IMR-90 (cell line): Measurements from ENCODE around the gene LRCH3. TPM values are rescaled to one million over a fixed set of nuclear protein-coding genes. Genes with fewer than 3 reads are reported as not detected.

Experiments used
- ATAC-seq: fragments of 200-7000 bp; cut with Tn5 transposase; 2 replicates; pipeline ENCODE4 v1.9.1; 2020; ENCODE audit warnings: low read depth, mild to moderate bottlenecking, moderate library complexity
- BruUV-seq: library from RNA; stranded (reverse); fragments of 400-500 nt; replicated peaks from 2 replicates; lab custom pipeline; 2021; lab: Mats Ljungman, UMichigan
- CTCF ChIA-PET: fragments of 300-600 bp; formaldehyde crosslinking; extraction: SDS; loops from one replicate; lab custom pipeline; 2021; ENCODE audit warnings: antibody characterized with exemption; lab: Yijun Ruan, JAX
- POLR2A ChIA-PET: fragments of 300-600 bp; sonication (Branson Sonifier 250); formaldehyde crosslinking; loops from one replicate; lab custom pipeline; 2022; ENCODE audit warnings: antibody characterized with exemption; ENCODE audit not compliant: unreplicated experiment; lab: Charles Lee
- DNase-seq: peaks from one replicate; pipeline ENCODE4 v3.0.0; 2013
- H2AFZ ChIP-seq: replicated peaks from 2 replicates; pipeline ENCODE3; 2013; ENCODE audit warnings: low read length, mild to moderate bottlenecking; ENCODE audit not compliant: poor library complexity
- H2AK5ac ChIP-seq: 2 replicates; pipeline ENCODE4 v1.6.1; 2013; ENCODE audit warnings: low read depth, low read length, inconsistent platforms
- H2AK9ac ChIP-seq: replicated peaks from 2 replicates; pipeline ENCODE3; 2013; ENCODE audit warnings: mild to moderate bottlenecking, low read depth, low read length, moderate library complexity; ENCODE audit not compliant: poor library complexity
- H2BK120ac ChIP-seq: 2 replicates; pipeline ENCODE4 v1.6.1; 2013; ENCODE audit warnings: low read depth, low read length, inconsistent platforms
- H2BK15ac ChIP-seq: 3 replicates; pipeline ENCODE4 v1.6.1; 2013; ENCODE audit warnings: low read depth, low read length, inconsistent platforms
- H2BK20ac ChIP-seq: 2 replicates; pipeline ENCODE4 v1.6.1; 2013; ENCODE audit warnings: low read depth, mild to moderate bottlenecking, inconsistent platforms, low read length, moderate library complexity
- H2BK5ac ChIP-seq: 2 replicates; pipeline ENCODE4 v1.6.1; 2013; ENCODE audit warnings: mild to moderate bottlenecking, low read depth, low read length, inconsistent platforms; ENCODE audit not compliant: poor library complexity, severe bottlenecking
- H3K14ac ChIP-seq: replicated peaks from 2 replicates; pipeline ENCODE4 v1.6.1; 2013; ENCODE audit warnings: low read depth, low read length, inconsistent platforms
- H3K18ac ChIP-seq: 2 replicates; pipeline ENCODE4 v1.6.1; 2013; ENCODE audit warnings: low read depth, low read length, control low read depth
- H3K23ac ChIP-seq: 2 replicates; pipeline ENCODE4 v1.6.1; 2013; ENCODE audit warnings: low read depth, low read length, inconsistent platforms
- H3K27ac ChIP-seq: 2 replicates; pipeline ENCODE4 v1.5.1; 2013; ENCODE audit warnings: mild to moderate bottlenecking, control low read depth, low read length; ENCODE audit not compliant: insufficient read depth
- H3K27me3 ChIP-seq: 2 replicates; pipeline ENCODE4 v1.6.1; 2013; ENCODE audit warnings: low read length; ENCODE audit not compliant: control insufficient read depth, insufficient read depth
- H3K36me3 ChIP-seq: 2 replicates; pipeline ENCODE4 v1.6.1; 2013; ENCODE audit warnings: low read length, mixed read lengths; ENCODE audit not compliant: control insufficient read depth, insufficient read depth
- H3K4ac ChIP-seq: 2 replicates; pipeline ENCODE4 v1.6.1; 2013; ENCODE audit warnings: low read depth, low read length, inconsistent platforms
- H3K4me1 ChIP-seq: 2 replicates; pipeline ENCODE4 v1.6.1; 2013; ENCODE audit warnings: low read length, mixed read lengths; ENCODE audit not compliant: control insufficient read depth, insufficient read depth
- H3K4me2 ChIP-seq: 2 replicates; pipeline ENCODE4 v1.6.1; 2013; ENCODE audit warnings: low read depth, mild to moderate bottlenecking, control low read depth, low read length, moderate library complexity
- H3K4me3 ChIP-seq: 2 replicates; pipeline ENCODE4 v1.5.1; 2013; ENCODE audit warnings: low read depth, mild to moderate bottlenecking, control low read depth, low read length, moderate library complexity; ENCODE audit not compliant: insufficient read depth
- H3K56ac ChIP-seq: 2 replicates; pipeline ENCODE4 v1.6.1; 2013; ENCODE audit warnings: low read length, inconsistent platforms; ENCODE audit not compliant: insufficient read depth; ENCODE audit errors: extremely low read depth
- H3K79me1 ChIP-seq, 2 experiments: 2 replicates each; pipeline ENCODE4 v1.6.1; 2013; ENCODE audit warnings: low read length in 2 of 2, inconsistent platforms in 1 of 2, low read depth in 1 of 2
- H3K9ac ChIP-seq: 2 replicates; pipeline ENCODE4 v1.6.1; 2013; ENCODE audit warnings: low read depth, low read length, control low read depth
- H3K9me1 ChIP-seq: 2 replicates; pipeline ENCODE4 v1.6.1; 2013; ENCODE audit warnings: low read length, inconsistent platforms; ENCODE audit not compliant: insufficient read depth
- H3K9me3 ChIP-seq: 2 replicates; pipeline ENCODE4 v1.6.1; 2013; ENCODE audit warnings: low read length; ENCODE audit not compliant: control insufficient read depth, insufficient read depth
- H4K20me1 ChIP-seq: 2 replicates; pipeline ENCODE4 v1.6.1; 2013; ENCODE audit warnings: low read length, inconsistent platforms; ENCODE audit not compliant: insufficient read depth
- H4K5ac ChIP-seq: 2 replicates; pipeline ENCODE4 v1.6.1; 2013; ENCODE audit warnings: mild to moderate bottlenecking, low read depth, low read length, control low read depth
- H4K8ac ChIP-seq, 2 experiments: 2 replicates each; pipeline ENCODE4 v1.6.1; 2013; ENCODE audit warnings: low read depth in 2 of 2, low read length in 2 of 2, control low read depth in 1 of 2, inconsistent platforms in 1 of 2
- H4K91ac ChIP-seq: 2 replicates; pipeline ENCODE4 v1.6.1; 2013; ENCODE audit warnings: low read depth, low read length, inconsistent platforms; ENCODE audit not compliant: insufficient read depth
- BHLHE40 ChIP-seq: fragments of 150-350 bp; IDR thresholded peaks from 2 replicates; pipeline ENCODE4 v1.6.1; 2016; ENCODE audit warnings: mild to moderate bottlenecking, low read depth, low read length
- CEBPB ChIP-seq: IDR thresholded peaks from 2 replicates; pipeline ENCODE4 v1.6.1; 2012; ENCODE audit warnings: low read depth, low read length, improper control_type of control experiment
- CHD1 ChIP-seq: IDR thresholded peaks from 2 replicates; pipeline ENCODE4 v1.6.1; 2012; ENCODE audit warnings: low read depth, low read length, improper control_type of control experiment
- FOS ChIP-seq: fragments of 150-350 bp; IDR thresholded peaks from 2 replicates; pipeline ENCODE4 v1.6.1; 2016; ENCODE audit warnings: low read depth, low read length
- MAFK ChIP-seq: IDR thresholded peaks from 2 replicates; pipeline ENCODE4 v1.6.1; 2012; ENCODE audit warnings: low read depth, low read length, improper control_type of control experiment
- MXI1 ChIP-seq: IDR thresholded peaks from 2 replicates; pipeline ENCODE4 v1.6.1; 2012; ENCODE audit warnings: low read depth, mild to moderate bottlenecking, low read length, moderate library complexity, borderline replicate concordance
- NFE2L2 ChIP-seq: fragments of 150-350 bp; IDR thresholded peaks from 2 replicates; pipeline ENCODE4 v1.6.1; 2016; ENCODE audit warnings: low read depth, mild to moderate bottlenecking, low read length
- POLR2A ChIP-seq: IDR thresholded peaks from 2 replicates; pipeline ENCODE4 v1.6.1; 2012; ENCODE audit warnings: mild to moderate bottlenecking, low read depth, low read length
- RAD21 ChIP-seq: IDR thresholded peaks from 2 replicates; pipeline ENCODE4 v1.6.1; 2012; ENCODE audit warnings: low read length, improper control_type of control experiment
- RCOR1 ChIP-seq: IDR thresholded peaks from 2 replicates; pipeline ENCODE4 v1.6.1; 2012; ENCODE audit warnings: mild to moderate bottlenecking, low read length, improper control_type of control experiment; ENCODE audit not compliant: insufficient replicate concordance
- RFX5 ChIP-seq: IDR thresholded peaks from 2 replicates; pipeline ENCODE4 v1.8.0; 2012; ENCODE audit warnings: low read depth, mild to moderate bottlenecking, low read length, moderate library complexity
- SMC3 ChIP-seq: fragments of 150-350 bp; IDR thresholded peaks from 2 replicates; pipeline ENCODE4 v1.6.1; 2016; ENCODE audit warnings: low read depth, mild to moderate bottlenecking, antibody characterized with exemption, low read length, moderate library complexity
- WGBS, 2 experiments: methylation state at CpG; one replicate each; pipeline versions ENCODE4 v1.1.5 to v1.1.7; 2013; ENCODE audit warnings: missing lambda C conversion rate in 2 of 2; ENCODE audit not compliant: insufficient read length in 1 of 2; ENCODE audit errors: extremely low coverage in 2 of 2; 5-methylcytosine and 5-hydroxymethylcytosine counted together
- dilution Hi-C: fragments of 300-500 bp; cut with HindIII; formaldehyde crosslinking; loops from one replicate; pipeline ENCODE4 v1.14.3; 2018; ENCODE audit warnings: low sequenced_read_pairs; ENCODE audit not compliant: unreplicated experiment
- in situ Hi-C: fragments of 300-500 bp; cut with MboI; formaldehyde crosslinking; loops from 3 replicates; pipeline ENCODE4 v1.14.3; 2019; ENCODE audit warnings: low sequenced_read_pairs, inconsistent platforms, mixed read lengths
- intact Hi-C: fragments of 100-400 bp; cut with micrococcal nuclease; formaldehyde crosslinking; loops from 2 replicates; pipeline ENCODE4 v1.10.0; 2022
- polyA plus RNA-seq, 3 experiments: library from polyadenylated mRNA; depleted of rRNA; stranded (reverse); fragments of >200 nt; gene quantifications; 2 replicates each; pipeline ENCODE4 v1.2.3, GENCODE V29; 2012; ENCODE audit warnings: low replicate concordance in 1 of 3
- total RNA-seq: library from RNA; depleted of rRNA; stranded (reverse); fragments of >200 nt; gene quantifications from 2 replicates; pipeline ENCODE4 v1.2.3, GENCODE V29; 2012
- TF ChIP-seq, protein P1 (sequence below): conservative IDR thresholded peaks from 2 replicates; pipeline ENCODE4 v1.5.1; 2012; ENCODE audit warnings: mild to moderate bottlenecking, low read depth, low read length, improper control_type of control experiment
- TF ChIP-seq, protein P2 (sequence below): fragments of 150-350 bp; IDR thresholded peaks from 2 replicates; pipeline ENCODE4 v1.6.1; 2016; ENCODE audit warnings: low read depth, mild to moderate bottlenecking, low read length, moderate library complexity, borderline replicate concordance
- TF ChIP-seq, protein P3 (sequence below): fragments of 150-350 bp; IDR thresholded peaks from 2 replicates; pipeline ENCODE4 v1.6.1; 2017; ENCODE audit warnings: mild to moderate bottlenecking, antibody characterized with exemption, low read length, low read depth

The LRCH3 gene
- total and polyA plus RNA-seq, 2 of the 4 experiments (the other 2 are of a cell fraction): 28.5 to 40.5 TPM

DNA sequence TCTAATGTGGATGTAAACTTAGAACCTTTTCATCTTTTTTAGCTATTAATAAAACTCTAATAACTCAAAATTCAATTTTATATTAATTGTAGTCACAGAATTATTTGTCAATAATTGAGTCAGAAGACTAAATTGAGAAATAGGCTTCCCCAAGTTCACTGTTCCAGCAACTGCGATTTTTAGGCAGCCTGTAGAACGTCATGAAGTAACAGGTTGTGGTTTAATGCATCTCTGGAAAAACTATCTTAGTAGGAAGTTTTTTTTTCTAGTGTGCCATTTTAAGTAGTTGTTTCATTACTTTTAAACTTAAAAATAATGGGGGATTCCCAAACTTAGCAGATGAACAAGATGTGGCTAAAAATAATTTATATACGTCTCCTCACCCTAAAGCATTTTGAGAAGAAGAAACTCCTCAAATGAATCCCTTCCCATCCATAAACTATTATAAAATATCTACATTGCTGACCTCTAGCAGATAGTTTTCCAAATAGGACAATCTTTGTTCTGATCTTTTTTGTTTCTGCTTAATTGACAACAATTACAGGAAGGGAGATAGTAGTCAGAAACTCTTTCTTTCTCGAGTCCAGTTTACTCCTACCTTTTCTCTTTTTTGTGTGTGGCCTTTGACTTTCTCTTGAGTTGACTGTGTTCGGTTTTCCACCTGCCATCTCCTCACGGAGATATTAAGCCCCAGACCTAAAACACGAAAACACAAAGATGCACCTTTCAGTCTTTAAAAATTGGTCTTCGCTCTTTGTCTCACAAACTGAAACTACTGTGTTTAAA, 43.1 kb downstream of the LRCH3 start:
- H3K9me1 ChIP-seq: no peaks in the 10 kb centered on the region; the same call in 1 of the 2 replicates
- WGBS, 2 experiments: no CpG with 5 or more reads among the region's 8 CpGs
- H2AFZ ChIP-seq: no peak overlapping the region
- no peak overlapping the region for H2BK5ac ChIP-seq
- H4K8ac ChIP-seq: no peak overlapping the region
- no peaks in the 10 kb centered on the region for H3K27me3 ChIP-seq
- ChIA-PET POLR2A (no interaction called here), CTCF (no interaction called here)
- H3K27ac ChIP-seq: no peak overlapping the region
- H3K14ac ChIP-seq: no peak overlapping the region
- no peak overlapping the region for H3K9ac ChIP-seq
- BruUV-seq: no TSS peak
- TF ChIP-seq FOS: no peak
- no peak for TF ChIP-seq SMC3
- TF ChIP-seq RCOR1: no peak
- TF ChIP-seq, protein P1, sequence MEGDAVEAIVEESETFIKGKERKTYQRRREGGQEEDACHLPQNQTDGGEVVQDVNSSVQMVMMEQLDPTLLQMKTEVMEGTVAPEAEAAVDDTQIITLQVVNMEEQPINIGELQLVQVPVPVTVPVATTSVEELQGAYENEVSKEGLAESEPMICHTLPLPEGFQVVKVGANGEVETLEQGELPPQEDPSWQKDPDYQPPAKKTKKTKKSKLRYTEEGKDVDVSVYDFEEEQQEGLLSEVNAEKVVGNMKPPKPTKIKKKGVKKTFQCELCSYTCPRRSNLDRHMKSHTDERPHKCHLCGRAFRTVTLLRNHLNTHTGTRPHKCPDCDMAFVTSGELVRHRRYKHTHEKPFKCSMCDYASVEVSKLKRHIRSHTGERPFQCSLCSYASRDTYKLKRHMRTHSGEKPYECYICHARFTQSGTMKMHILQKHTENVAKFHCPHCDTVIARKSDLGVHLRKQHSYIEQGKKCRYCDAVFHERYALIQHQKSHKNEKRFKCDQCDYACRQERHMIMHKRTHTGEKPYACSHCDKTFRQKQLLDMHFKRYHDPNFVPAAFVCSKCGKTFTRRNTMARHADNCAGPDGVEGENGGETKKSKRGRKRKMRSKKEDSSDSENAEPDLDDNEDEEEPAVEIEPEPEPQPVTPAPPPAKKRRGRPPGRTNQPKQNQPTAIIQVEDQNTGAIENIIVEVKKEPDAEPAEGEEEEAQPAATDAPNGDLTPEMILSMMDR: no peak
- TF ChIP-seq POLR2A: no peak
- no peak for TF ChIP-seq RAD21
- no peak for TF ChIP-seq MAFK
- TF ChIP-seq, protein P2, sequence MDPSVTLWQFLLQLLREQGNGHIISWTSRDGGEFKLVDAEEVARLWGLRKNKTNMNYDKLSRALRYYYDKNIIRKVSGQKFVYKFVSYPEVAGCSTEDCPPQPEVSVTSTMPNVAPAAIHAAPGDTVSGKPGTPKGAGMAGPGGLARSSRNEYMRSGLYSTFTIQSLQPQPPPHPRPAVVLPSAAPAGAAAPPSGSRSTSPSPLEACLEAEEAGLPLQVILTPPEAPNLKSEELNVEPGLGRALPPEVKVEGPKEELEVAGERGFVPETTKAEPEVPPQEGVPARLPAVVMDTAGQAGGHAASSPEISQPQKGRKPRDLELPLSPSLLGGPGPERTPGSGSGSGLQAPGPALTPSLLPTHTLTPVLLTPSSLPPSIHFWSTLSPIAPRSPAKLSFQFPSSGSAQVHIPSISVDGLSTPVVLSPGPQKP: no peak
- TF ChIP-seq, protein P3, sequence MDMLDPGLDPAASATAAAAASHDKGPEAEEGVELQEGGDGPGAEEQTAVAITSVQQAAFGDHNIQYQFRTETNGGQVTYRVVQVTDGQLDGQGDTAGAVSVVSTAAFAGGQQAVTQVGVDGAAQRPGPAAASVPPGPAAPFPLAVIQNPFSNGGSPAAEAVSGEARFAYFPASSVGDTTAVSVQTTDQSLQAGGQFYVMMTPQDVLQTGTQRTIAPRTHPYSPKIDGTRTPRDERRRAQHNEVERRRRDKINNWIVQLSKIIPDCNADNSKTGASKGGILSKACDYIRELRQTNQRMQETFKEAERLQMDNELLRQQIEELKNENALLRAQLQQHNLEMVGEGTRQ: no peak
- TF ChIP-seq NFE2L2: no peak
- no peak for TF ChIP-seq BHLHE40
- no peak for TF ChIP-seq RFX5
- TF ChIP-seq CHD1: no peak
- no peak for TF ChIP-seq CEBPB
- TF ChIP-seq MXI1: no peak
- no peaks in the 10 kb centered on the region for H4K20me1 ChIP-seq
- no peaks in the 10 kb centered on the region for H3K9me3 ChIP-seq
- no peak overlapping the region for H3K4ac ChIP-seq
- no peak overlapping the region for H2AK5ac ChIP-seq
- H2BK15ac ChIP-seq: no peak overlapping the region
- no peaks in the 10 kb centered on the region for H3K4me1 ChIP-seq
- intact Hi-C loops: no loop called here
- H3K23ac ChIP-seq: no peak overlapping the region
- H3K56ac ChIP-seq: no peak overlapping the region
- ATAC-seq (no peak), DNase-seq (no peak)
- H2BK20ac ChIP-seq: no peak overlapping the region
- H4K91ac ChIP-seq: no peak overlapping the region
- in situ Hi-C loops: no loop called here
- H3K4me3 ChIP-seq: no peak overlapping the region
- H3K18ac ChIP-seq: no peak overlapping the region
- H3K4me2 ChIP-seq: no peak overlapping the region
- dilution Hi-C loops: no loop called here
- H3K79me1 ChIP-seq: peaks cover 8 to 16% of the 10 kb centered on the region in 2 experiments
- peaks cover 26% of the 10 kb centered on the region for H3K36me3 ChIP-seq
- H4K5ac ChIP-seq: no peak overlapping the region
- H2AK9ac ChIP-seq: no peak overlapping the region
- no peak overlapping the region for H2BK120ac ChIP-seq
